GM18951 (cell line): ENCODE data around the gene ASTN2.

Source experiments
- POLR2A ChIP-seq: IDR thresholded peaks from 4 replicates; pipeline ENCODE4 v1.6.1; 2011; ENCODE audit warnings: mild to moderate bottlenecking; ENCODE audit not compliant: insufficient read length, insufficient read depth; ENCODE audit errors: extremely low read depth
- in situ Hi-C: fragments of 300-500 bp; cut with MboI; formaldehyde crosslinking; loops from one replicate; pipeline ENCODE4 v1.12.0; 2022; ENCODE audit warnings: low sequenced_read_pairs, mixed read lengths, inconsistent platforms; ENCODE audit not compliant: unreplicated experiment

ASTN2 gene

DNA sequence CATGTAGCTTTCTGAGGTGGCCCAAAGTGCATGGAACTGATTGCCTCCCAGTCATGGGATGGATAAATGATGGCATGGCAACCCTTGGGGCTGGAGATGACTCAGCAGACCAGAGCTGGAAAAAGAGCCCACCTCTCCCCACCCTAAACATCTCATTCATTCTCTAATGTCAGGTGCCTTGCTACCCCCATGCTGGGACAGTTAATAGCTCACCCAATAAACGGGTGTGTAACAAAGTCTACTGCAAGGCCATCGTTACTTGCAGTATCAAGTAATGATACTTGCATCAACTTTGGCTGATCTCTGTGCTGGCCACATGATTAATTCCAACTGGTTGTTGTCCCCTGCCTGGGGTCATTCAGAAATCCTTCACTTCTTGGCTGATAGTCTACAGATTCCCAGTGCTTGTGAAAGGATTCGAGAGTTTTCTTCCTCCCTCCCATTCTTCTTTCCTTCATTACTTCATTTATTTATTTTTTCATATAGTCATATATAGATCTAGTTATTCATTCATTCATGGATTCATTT is 850.5 kb downstream of the ASTN2 start:
- TF ChIP-seq POLR2A: no peak
- in situ Hi-C loops: no loop called here

DNA sequence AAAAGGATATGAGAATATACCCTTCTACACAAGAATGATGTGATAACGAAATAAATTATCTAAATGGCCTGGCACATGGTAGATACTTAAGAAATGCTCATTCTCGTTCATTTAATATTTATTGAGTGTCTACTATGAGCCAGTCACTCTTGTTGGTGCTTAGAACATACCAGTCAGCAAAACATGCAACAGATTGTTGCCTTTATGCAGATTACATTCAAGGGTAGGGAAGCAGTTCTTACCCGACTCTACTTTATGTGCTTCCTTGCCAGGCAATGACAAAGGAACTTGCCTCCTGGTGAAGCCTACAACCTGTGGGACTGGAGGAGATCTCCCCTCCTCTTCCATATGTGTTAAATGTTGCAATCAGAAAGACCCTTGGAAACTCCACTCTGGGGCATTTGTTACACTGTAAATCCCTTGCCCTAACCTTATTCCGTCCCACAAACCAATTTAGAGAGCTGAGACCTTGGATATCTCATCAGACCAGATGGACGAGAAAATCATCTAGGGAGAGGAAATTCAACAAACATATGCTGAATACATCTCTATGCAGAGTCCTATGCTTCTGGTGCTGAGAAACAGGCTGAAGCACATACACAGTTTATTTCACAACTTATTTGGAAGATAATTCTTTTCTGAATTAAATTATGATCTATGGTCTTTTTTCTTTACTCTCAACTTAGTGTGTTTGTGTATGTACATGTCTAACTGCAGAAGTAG is 855.9 kb downstream of the ASTN2 start:
- in situ Hi-C loops: no loop called here

DNA sequence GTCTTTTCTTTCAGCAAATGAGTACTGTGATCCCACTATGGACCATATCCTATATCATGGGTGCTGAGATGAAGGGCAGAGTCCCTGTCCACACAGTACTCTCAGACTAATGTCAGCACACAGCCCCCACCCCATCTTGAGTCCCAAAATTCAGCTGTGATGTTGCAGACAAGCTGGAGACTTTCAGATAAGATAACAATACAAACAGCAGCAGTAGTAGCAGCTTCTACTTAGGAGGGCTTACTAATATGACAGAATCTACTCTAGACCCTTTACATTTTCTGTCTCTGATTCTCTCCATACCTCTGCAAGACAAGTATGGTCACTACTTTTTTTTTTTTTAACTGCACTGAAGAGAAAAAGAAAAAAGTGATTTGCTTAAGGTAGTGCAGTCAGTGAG is 856.8 kb downstream of the ASTN2 start:
- in situ Hi-C loops: no loop called here
- TF ChIP-seq POLR2A: no peak

More for the DNA sequence above, 855.9 kb downstream of the ASTN2 start:
- TF ChIP-seq POLR2A: no peak

DNA sequence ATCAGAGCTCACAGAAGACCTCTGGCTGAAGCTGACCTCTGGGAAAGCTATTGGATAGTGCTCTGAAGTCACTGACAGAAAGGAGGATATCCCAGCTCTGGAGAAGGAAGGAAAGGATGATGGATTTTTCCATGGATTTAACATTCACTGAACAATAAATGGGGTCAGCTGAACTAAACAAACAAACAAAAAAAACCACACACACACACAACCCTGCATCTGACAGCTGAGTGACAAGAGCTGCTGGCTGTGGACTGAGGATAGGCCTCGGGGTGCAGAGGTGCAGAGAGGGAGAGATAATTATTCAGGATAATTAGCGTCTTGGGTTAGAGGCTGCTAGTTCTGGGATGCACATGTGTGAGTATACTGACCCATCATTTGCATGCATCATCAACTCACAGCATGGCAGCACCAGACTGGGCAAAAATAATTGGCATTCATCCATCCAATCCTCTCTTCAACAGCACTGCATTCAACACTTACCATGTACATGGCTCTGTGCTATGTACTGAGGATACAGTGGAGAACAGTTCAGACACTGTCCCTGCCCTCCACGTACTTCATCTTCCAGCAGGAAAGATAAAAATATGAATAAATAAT is 859.2 kb downstream of the ASTN2 start:
- no peak for TF ChIP-seq POLR2A
- in situ Hi-C loops: no loop called here

DNA sequence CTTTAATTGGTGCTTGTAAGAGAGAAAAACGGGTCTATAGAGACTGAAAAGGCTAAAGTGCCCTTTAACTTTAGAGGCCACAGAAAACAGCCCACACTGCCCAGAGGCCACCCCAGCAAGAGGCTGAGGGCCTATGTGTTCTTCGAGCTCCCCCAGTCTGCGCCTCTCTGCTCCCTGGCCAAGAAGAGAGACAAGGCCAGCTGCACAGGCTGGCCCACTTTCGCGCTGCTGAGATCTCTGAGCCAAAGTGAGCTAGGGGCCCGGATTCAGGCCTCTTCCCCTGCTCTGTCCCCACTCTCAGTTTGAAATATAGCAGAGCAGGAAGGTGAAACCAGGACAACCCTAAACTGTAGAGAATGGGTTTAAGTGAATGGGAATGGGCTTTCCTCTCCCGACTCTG is 859.7 kb downstream of the ASTN2 start:
- no peak for TF ChIP-seq POLR2A
- in situ Hi-C loops: no loop called here

DNA sequence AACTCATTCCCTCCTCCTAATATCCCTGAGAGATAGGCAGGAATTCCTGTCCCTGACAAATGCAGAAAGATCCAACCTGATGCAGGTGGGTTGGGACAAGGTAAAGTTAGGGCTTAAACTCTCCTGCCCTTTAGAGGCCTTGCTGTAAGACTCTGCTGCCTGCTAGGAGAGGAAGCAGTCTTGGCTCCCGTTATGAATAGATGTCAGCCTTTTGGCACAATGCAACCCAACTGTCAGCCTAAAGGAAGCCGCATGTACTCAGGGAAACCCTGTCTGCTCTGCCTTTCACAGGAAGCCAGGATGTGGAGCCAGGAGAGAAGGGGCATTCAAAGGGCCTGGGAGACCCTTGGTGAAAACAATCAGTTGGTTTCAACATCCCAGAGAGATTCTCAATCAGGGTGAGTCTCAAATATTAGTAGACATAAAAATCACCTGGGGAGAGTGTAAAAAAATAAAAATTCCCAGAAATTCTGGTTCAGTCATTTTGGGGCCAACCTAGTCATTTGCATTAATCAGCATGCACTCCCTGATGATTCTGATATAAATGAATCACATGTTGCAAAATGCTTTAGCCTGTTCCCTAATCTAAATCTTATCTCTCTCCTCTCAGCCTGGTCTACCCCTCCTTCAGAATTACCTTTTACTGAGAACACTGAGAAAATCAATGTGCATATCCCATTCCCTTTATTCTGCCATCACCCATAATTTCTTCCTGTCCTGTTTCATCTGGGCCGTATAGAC is 864.0 kb downstream of the ASTN2 start:
- no peak for TF ChIP-seq POLR2A
- in situ Hi-C loops: no loop called here

DNA sequence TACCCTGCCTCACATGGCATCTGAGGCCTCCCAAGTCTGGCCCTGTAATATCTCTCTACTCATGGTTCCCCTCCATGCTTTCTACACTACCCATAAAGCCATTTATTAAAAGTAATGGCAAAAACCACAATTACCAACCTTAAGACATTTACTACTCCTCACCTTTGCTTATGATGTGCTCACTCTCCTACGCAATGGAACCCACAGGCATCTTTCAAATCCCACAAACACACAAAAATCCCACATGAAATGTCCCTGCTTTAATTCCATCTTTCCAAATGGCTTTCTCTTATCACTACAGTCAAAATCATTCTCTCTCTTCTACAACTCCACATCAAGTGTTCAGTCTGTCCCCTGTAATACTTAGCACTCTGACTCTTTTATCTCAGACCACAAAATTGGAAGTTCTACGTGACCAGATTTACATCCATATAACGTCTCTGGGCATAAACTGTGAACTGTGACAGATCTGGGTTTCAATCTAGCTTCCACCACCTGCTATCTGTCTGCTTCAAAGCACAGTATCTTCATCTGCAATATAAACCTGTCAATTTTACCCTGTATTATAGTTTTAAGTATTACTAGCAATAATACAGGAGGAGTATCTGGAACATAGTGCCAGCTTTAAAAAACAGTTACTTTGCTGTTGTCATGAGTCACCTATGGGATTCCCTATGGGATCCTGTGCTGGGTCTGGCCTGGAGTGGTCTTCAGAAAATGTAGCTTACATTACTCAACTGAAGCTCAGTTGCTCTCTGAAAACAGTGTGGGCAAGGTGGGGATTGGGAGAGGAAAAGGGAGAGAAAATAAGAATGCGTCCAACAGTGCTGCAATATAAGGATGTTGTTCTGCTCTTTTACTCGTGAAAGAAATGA is 864.8 kb downstream of the ASTN2 start:
- in situ Hi-C loops: no loop called here
- no peak for TF ChIP-seq POLR2A

DNA sequence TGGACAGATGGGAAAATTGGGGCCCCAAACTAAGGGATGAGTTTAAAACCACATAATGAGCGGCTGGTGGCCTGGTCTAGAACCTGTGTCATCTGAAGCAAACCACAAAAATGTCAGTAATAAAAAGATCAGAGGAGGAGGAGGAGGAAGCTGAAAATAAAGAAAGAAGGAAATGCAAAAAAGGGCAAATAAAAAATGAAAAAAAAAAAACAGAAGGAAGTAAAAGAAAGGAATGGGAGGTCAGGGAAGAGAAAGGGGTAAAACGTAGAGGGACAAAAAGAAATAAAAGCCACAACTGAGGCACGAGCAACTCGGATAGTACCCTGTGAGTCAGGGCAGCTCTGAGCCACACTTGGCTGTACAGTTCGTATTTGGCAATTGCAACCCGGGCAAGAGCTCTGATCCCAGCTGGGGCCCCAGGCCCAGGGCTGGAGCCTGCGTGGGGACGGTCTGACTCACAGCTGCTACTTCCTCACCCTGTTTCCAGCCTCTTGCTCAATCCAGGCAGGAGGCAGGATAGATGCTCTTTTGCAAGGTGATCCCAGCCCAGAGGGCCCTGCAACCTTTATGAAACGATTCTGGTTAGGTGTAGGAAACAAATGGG is 865.7 kb downstream of the ASTN2 start:
- TF ChIP-seq POLR2A: no peak
- in situ Hi-C loops: no loop called here

DNA sequence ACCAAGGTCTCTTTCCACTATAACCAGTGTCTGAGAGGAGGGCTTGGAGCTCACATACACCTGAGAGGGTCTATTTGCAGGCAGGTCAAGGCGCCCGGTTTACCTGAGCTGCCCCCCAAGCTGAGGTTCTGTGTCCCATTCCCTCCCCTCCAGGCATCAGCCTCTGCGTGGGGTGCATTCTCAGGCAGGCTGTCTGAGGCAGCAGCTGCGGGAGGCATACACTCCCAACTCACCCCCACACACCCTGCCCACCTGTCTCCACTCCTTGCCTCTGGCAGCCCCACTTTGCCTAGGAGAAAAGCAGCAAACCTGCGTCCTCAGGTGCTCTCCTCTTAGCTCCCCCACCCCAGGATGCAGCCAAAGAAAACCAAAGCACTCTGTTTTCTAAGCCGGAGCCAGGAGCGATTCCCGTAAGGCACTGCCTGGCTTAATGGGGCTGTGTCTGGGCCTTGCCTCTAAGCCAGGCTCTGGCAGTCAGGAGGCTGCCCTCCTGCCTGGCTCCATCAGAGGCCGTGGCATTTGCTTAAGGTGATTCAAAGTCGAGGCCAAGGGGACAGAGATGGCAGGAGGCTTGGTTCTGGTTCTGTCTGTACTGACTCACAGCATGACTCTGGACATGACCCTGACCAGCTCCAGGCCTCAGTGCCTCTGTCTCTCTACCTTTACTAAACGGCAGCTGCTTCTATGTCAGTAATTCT is 867.0 kb downstream of the ASTN2 start:
- in situ Hi-C loops: no loop called here
- no peak for TF ChIP-seq POLR2A

DNA sequence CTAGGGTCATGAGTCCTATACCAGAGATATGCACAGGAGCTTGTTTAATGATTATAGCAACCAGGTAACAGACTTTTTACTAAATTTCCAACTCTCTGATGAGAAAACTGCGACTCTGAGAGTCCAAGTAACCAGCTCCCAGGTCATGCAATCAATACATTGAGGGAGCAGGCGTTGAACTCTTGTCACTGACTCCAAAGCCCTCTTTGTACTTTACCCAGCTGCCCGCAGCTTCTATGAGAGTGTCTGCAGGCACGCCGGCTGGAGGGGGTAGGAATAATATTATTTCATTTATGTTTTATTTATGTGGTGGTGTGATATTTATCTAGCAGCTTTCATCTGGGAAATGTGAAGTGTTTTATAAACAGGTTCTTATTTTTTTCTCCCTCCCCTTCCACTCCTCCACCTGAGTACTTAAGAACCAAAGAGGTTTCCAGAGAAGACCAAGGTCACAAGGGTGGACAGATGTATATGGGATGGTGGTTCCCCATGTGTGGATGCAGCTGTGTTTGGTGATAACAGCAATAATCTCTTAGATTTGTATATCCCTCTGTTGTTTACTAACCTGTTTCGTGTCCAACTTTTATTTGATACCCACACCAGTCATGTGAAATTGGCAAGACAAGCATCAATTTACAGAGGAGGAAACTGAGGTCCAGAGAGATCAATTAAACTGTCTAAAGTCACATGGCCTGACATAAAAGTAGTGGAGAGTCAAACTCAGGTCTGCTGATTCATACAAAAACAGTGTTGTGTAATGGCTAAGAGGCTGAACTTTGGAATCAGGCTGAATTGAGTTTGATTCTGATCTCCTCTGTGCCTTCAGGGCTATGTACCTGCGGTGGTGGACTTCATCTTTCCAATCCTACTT is 867.9 kb downstream of the ASTN2 start:
- TF ChIP-seq POLR2A: no peak
- in situ Hi-C loops: no loop called here

DNA sequence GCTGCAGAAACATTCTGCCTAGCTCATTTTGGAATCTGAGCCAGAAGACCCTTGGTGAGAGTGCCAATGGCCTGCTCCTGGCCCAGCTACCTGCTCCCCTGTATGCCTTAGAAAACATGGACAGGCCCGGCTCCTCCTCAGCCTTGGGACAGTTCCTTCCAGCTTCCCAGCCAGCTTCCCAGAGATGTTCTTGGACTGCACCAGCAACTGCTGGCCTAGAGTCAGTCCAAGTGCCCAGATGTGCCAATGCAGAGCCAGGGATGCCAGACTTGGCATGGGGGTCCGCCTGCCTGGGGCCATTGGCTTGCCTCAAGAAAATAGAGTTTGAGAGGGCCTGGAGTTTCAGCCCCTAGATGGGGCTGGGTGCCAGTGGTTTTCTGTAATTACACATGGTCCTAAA is 870.0 kb downstream of the ASTN2 start:
- no peak for TF ChIP-seq POLR2A
- in situ Hi-C loops: no loop called here
